Caco-2 (cell line): ENCODE measurements around the gene CDR2L. TPM values are rescaled to one million over a fixed set of nuclear protein-coding genes. Genes with fewer than 3 reads are reported as not detected.

Experiments
- BruUV-seq: library from RNA; stranded (reverse); fragments of 400-500 nt; replicated peaks from 2 replicates; lab custom pipeline; 2021; lab: Mats Ljungman, UMichigan
- CTCF ChIA-PET: fragments of 300-600 bp; sonication (Branson Sonifier 250); formaldehyde crosslinking; loops from one replicate; lab custom pipeline; 2022; ENCODE audit warnings: antibody characterized with exemption; lab: Charles Lee
- POLR2A ChIA-PET: fragments of 300-600 bp; sonication (Branson Sonifier 250); formaldehyde crosslinking; loops from one replicate; lab custom pipeline; 2022; ENCODE audit warnings: antibody characterized with exemption; lab: Charles Lee
- DNase-seq, 2 experiments: peaks; one replicate each; pipeline versions ENCODE4 v3.0.0 to v3.0.0-alpha.2; 2020 to 2022
- H3K27me3 ChIP-seq: replicated peaks from 2 replicates; pipeline ENCODE4 v1.6.0; 2011; ENCODE audit warnings: low read length; ENCODE audit not compliant: control insufficient read depth, insufficient read depth
- H3K36me3 ChIP-seq: 2 replicates; pipeline ENCODE4 v1.5.1; 2011; ENCODE audit warnings: low read length; ENCODE audit not compliant: control insufficient read depth, insufficient read depth
- H3K4me1 ChIP-seq: fragments of 250-450 bp; sonication (Bioruptor Pico); 2 replicates; pipeline ENCODE4 v1.5.1; 2020; ENCODE audit warnings: mild to moderate bottlenecking
- H3K4me3 ChIP-seq: 2 replicates; pipeline ENCODE4 v1.5.1; 2011; ENCODE audit warnings: low read depth, mild to moderate bottlenecking, control low read depth, low read length
- H3K9me3 ChIP-seq: fragments of 250-450 bp; sonication (Bioruptor Pico); 2 replicates; pipeline ENCODE4 v1.5.1; 2020; ENCODE audit warnings: mild to moderate bottlenecking, moderate library complexity
- H3K27ac Mint-ChIP-seq: one replicate; pipeline ENCODE4 v1.8.0; 2022; ENCODE audit warnings: mixed read lengths; ENCODE audit not compliant: unreplicated experiment
- H3K27me3 Mint-ChIP-seq: one replicate; pipeline ENCODE4 v1.8.0; 2022; ENCODE audit warnings: mixed read lengths; ENCODE audit not compliant: insufficient read depth, unreplicated experiment
- H3K36me3 Mint-ChIP-seq: one replicate; pipeline ENCODE4 v1.8.0; 2022; ENCODE audit warnings: mild to moderate bottlenecking, mixed read lengths; ENCODE audit not compliant: insufficient read depth, unreplicated experiment
- H3K4me1 Mint-ChIP-seq: one replicate; pipeline ENCODE4 v1.8.0; 2022; ENCODE audit warnings: low read depth, mixed read lengths; ENCODE audit not compliant: unreplicated experiment
- H3K4me3 Mint-ChIP-seq: one replicate; pipeline ENCODE4 v1.8.0; 2022; ENCODE audit warnings: mild to moderate bottlenecking, moderate library complexity, mixed read lengths; ENCODE audit not compliant: unreplicated experiment
- H3K9me3 Mint-ChIP-seq: one replicate; pipeline ENCODE4 v1.8.0; 2022; ENCODE audit warnings: mixed read lengths; ENCODE audit not compliant: unreplicated experiment
- intact Hi-C: fragments of 100-400 bp; cut with micrococcal nuclease; formaldehyde crosslinking; loops from one replicate; pipeline ENCODE4 v1.10.0; 2022; ENCODE audit not compliant: unreplicated experiment
- total RNA-seq: library from RNA; stranded (reverse); gene quantifications from 2 replicates; pipeline ENCODE4 v1.2.3, GENCODE V29; 2022
- TF ChIP-seq, protein P1 (sequence below), 2 experiments: fragments of 200-600 bp in 1 of 2; IDR thresholded peaks; 1 replicate in 1 of 2; 2 replicates in 1 of 2; pipeline versions ENCODE4 v1.5.1 to v1.8.0; 2011 to 2022; ENCODE audit warnings: antibody characterized with exemption in 1 of 2, control low read depth in 1 of 2, inconsistent platforms in 1 of 2, low read depth in 1 of 2, low read length in 1 of 2, mild to moderate bottlenecking in 1 of 2, moderate library complexity in 1 of 2; ENCODE audit not compliant: insufficient read depth in 1 of 2, severe bottlenecking in 1 of 2, unreplicated experiment in 1 of 2

CDR2L gene
- total RNA-seq, 1 experiment from 2014 or later: 30.9 TPM

DNA sequence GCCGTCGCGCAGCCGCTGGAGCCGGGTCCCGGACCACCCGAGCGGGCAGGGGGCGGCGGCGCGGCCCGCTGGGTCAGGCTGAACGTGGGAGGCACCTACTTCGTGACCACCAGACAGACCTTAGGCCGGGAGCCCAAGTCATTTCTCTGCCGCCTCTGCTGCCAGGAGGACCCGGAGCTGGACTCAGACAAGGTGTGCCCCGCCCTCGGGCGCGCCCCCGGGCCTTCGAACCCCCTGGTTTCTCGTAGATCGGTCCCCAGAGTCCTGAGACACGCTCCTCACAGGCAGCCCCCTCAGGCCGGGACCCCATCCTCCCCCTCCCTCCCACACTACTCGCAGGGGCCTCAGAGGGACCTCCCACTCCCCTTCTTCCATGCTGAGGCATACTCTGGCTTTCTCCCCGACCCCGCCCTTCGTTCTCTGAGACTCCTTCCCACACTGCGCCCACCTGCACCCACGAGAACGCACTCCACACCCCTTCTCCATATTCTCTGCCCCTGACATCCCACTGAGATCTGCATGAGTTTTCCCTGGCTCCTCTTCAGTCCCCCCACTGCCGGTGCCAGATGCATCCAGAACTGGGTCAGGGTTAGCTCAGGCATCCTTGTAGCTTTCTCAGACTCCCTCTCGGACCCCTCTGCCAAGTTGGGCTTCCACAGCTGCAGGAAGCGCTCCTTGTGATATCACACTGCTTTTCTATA, 60.1 kb downstream of the CDR2L start:
- Histone ChIP-seq H3K36me3 (peaks cover 1% of the 10 kb centered on the region; the same call in 1 of the 2 replicates), H3K4me1 (peaks cover 7% of the 10 kb centered on the region; the same call in 1 of the 2 replicates), H3K27me3 (no peaks in the 10 kb centered on the region), H3K4me3 (peak overlapping the region; percentile 60), H3K9me3 (no peaks in the 10 kb centered on the region)
- no peaks in the 10 kb centered on the region for H3K9me3 Mint-ChIP-seq
- ChIA-PET POLR2A (interaction anchor here (0.6 to 3.2 kb wide), 4 partner anchors 13 to 40 kb away, joined by 3 to 20 read pairs (median 5); partner anchors contain the start of gene SLC16A5), CTCF (interaction anchor here (0.5 to 2.5 kb wide), 5 partner anchors 12 to 174 kb away, joined by 3 to 8 read pairs (median 5); partner anchors contain the start of gene FDXR)
- no peaks in the 10 kb centered on the region for H3K4me1 Mint-ChIP-seq
- H3K27me3 Mint-ChIP-seq: no peaks in the 10 kb centered on the region
- DNase-seq: peak; percentile 40 to 47
- H3K4me3 Mint-ChIP-seq: peak overlapping the region; percentile 95
- H3K36me3 Mint-ChIP-seq: peaks cover 41% of the 10 kb centered on the region
- H3K27ac Mint-ChIP-seq: peak overlapping the region; percentile 75
- TF ChIP-seq, protein P1, sequence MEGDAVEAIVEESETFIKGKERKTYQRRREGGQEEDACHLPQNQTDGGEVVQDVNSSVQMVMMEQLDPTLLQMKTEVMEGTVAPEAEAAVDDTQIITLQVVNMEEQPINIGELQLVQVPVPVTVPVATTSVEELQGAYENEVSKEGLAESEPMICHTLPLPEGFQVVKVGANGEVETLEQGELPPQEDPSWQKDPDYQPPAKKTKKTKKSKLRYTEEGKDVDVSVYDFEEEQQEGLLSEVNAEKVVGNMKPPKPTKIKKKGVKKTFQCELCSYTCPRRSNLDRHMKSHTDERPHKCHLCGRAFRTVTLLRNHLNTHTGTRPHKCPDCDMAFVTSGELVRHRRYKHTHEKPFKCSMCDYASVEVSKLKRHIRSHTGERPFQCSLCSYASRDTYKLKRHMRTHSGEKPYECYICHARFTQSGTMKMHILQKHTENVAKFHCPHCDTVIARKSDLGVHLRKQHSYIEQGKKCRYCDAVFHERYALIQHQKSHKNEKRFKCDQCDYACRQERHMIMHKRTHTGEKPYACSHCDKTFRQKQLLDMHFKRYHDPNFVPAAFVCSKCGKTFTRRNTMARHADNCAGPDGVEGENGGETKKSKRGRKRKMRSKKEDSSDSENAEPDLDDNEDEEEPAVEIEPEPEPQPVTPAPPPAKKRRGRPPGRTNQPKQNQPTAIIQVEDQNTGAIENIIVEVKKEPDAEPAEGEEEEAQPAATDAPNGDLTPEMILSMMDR (IDR thresholded peaks at IDR 0.05; ENCODE audit: insufficient read depth in 1 of 2, low read depth in 1 of 2, low read length in 1 of 2, severe bottlenecking in 1 of 2, unreplicated experiment in 1 of 2): no peak
- intact Hi-C loops: no loop called here
- BruUV-seq: no TSS peak

DNA sequence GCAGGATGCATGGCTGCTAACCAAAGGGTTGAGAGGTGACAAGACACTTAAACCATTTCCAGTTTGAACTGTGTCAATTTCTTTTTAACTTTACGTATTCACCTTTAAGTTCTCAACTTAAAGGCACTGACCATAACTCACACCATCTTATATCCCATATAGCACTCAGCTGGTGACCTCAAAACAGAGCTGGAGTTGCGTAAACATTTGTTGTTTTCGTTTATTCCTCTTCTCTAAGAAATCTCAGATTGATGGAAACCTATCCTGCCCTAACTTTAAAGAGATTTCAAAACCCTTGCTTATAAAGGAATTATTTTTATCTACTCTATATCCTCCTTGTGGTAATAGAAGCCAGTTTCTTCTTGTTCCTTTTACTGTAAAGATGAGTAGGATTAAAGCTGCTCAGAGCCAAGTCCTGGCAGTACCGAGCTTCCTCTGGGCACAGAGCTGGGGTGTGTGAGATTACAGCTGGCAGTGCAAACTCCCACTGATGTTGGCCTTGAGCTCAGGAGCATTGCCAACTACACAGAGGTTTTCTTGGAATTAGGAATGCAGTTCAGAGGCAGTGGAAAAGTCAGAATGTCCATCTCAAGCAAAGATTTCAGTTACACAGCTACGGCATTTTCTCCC, 60.9 kb downstream of the CDR2L start:
- Mint-ChIP-seq H3K4me1 (no peaks in the 10 kb centered on the region), H3K27ac (peak overlapping the region; percentile 75), H3K36me3 (peaks cover 49% of the 10 kb centered on the region), H3K4me3 (peak overlapping the region; percentile 95), H3K9me3 (no peaks in the 10 kb centered on the region), H3K27me3 (no peaks in the 10 kb centered on the region)
- ChIA-PET POLR2A (interaction anchor here (0.6 to 3.2 kb wide), 4 partner anchors 8 to 106 kb away, joined by 3 to 20 read pairs (median 4); no protein-coding TSS in a partner anchor), CTCF (interaction anchor here (0.7 to 2.5 kb wide), 4 partner anchors 12 to 87 kb away, joined by 3 to 8 read pairs (median 5); no protein-coding TSS in a partner anchor)
- no peak for DNase-seq
- intact Hi-C loops: no loop called here
- no peaks in the 10 kb centered on the region for H3K27me3 ChIP-seq
- TF ChIP-seq, protein P1 (IDR thresholded peaks at IDR 0.05; ENCODE audit: insufficient read depth in 1 of 2, low read depth in 1 of 2, low read length in 1 of 2, severe bottlenecking in 1 of 2, unreplicated experiment in 1 of 2): no peak
- peaks cover 7% of the 10 kb centered on the region; the same call in 1 of the 2 replicates for H3K4me1 ChIP-seq
- TSS peak; percentile 44 for BruUV-seq
- H3K36me3 ChIP-seq: peaks cover 5% of the 10 kb centered on the region
- peak overlapping the region; percentile 60 for H3K4me3 ChIP-seq
- H3K9me3 ChIP-seq: no peaks in the 10 kb centered on the region

DNA sequence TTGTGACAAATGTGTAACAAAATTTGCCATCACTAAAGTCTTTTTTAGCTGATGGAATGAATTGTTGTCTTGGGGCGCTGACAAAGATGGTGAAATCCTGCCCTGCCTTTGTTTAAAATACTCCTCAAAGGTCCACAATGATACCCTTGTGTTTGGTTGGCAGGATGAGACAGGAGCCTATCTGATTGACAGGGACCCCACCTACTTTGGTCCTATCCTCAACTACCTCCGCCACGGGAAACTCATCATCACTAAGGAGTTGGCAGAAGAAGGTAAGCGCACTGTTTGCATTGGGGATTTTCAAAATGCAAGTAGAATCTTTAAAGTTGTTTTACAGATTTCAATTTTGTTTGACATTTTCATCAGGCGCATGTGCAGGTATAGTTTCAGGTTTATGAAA, 61.6 kb downstream of the CDR2L start:
- Mint-ChIP-seq H3K4me3 (peak overlapping the region; percentile 95), H3K9me3 (no peaks in the 10 kb centered on the region), H3K27me3 (no peaks in the 10 kb centered on the region), H3K27ac (no peak overlapping the region), H3K36me3 (peaks cover 56% of the 10 kb centered on the region), H3K4me1 (no peaks in the 10 kb centered on the region)
- intact Hi-C loops: no loop called here
- POLR2A ChIA-PET: interaction anchor here (0.6 to 1.5 kb wide), 3 partner anchors 8 to 106 kb away, joined by 3 to 4 read pairs (median 4); no protein-coding TSS in a partner anchor
- TF ChIP-seq, protein P1 (IDR thresholded peaks at IDR 0.05; ENCODE audit: insufficient read depth in 1 of 2, low read depth in 1 of 2, low read length in 1 of 2, severe bottlenecking in 1 of 2, unreplicated experiment in 1 of 2): no peak
- H3K9me3 ChIP-seq: no peaks in the 10 kb centered on the region
- no peak for DNase-seq
- no peaks in the 10 kb centered on the region for H3K27me3 ChIP-seq
- peaks cover 8% of the 10 kb centered on the region for H3K36me3 ChIP-seq
- CTCF ChIA-PET: interaction anchor here (0.7 to 2.5 kb wide), 3 partner anchors 11 to 88 kb away, joined by 3 to 8 read pairs (median 5); no protein-coding TSS in a partner anchor
- no peak overlapping the region for H3K4me3 ChIP-seq
- peaks cover 7% of the 10 kb centered on the region; the same call in 1 of the 2 replicates for H3K4me1 ChIP-seq
- no TSS peak for BruUV-seq
